Measurements from ENCODE around the gene DRD2. TPM values are rescaled to one million over a fixed set of nuclear protein-coding genes. Genes with fewer than 3 reads are reported as not detected.
A peak's percentile ranks its signal among the peaks of the same experiment; 100 is the strongest.

DRD2 gene
- total and polyA plus RNA-seq, 12 donors, result 0.01 to 0.09 TPM; not detected in 10

DNA sequence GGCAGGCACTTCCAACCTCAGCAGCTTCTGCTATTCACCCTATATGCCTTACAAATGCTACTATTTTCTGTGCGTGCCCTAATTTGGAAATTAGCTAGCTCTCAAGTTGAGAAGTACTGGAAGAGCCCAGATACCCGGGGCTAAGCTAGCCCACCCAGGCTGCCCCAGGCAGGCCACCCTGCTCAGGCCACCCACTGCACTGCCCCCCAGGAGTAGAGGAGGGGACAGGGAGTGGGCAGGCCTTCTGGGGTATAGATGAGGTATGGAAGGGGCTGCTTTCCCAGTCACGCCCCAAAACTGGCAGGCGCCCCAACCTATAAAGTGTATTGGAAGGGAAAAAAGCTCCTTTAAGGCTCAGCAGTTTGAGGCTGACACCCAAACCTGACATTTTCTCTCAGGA, 43.5 kb downstream of the DRD2 start:
- 85 to 91% methylated on average over 4 of the region's 4 CpGs for WGBS, 2 donors
- intact Hi-C loops (cut with DNase I), result no loop called here

DNA sequence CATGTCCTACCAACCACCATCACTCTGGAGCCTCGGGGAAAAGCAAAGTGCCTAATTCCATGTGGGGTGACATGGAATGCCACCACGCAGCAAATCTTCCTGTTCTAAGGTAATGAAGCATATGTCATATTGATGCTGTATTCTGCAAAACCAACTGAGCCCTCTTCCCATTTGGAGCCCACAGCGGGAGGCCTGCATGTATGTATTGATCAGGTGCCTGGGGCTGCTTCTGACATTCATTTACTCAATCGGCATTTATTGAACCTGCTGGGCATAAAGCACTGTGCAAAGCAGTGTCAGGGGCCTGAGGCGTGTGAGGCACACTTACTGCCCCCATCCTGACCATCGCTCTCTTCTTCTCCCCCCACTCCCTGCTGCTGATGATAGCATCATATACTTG, 48.5 kb downstream of the DRD2 start:
- TF ChIP-seq, protein P1, sequence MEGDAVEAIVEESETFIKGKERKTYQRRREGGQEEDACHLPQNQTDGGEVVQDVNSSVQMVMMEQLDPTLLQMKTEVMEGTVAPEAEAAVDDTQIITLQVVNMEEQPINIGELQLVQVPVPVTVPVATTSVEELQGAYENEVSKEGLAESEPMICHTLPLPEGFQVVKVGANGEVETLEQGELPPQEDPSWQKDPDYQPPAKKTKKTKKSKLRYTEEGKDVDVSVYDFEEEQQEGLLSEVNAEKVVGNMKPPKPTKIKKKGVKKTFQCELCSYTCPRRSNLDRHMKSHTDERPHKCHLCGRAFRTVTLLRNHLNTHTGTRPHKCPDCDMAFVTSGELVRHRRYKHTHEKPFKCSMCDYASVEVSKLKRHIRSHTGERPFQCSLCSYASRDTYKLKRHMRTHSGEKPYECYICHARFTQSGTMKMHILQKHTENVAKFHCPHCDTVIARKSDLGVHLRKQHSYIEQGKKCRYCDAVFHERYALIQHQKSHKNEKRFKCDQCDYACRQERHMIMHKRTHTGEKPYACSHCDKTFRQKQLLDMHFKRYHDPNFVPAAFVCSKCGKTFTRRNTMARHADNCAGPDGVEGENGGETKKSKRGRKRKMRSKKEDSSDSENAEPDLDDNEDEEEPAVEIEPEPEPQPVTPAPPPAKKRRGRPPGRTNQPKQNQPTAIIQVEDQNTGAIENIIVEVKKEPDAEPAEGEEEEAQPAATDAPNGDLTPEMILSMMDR (IDR thresholded peaks at IDR 0.05), result no peak
- no peaks in the 10 kb centered on the region for H3K4me1 ChIP-seq
- peaks cover 0 to 9% (median 0%) of the 10 kb centered on the region in 7 donors for H3K27me3 ChIP-seq
- no peak overlapping the region for H3K27ac ChIP-seq
- H3K4me3 ChIP-seq, result no peak overlapping the region
- DNase-seq (no peak), ATAC-seq (no peak)
- WGBS, 2 donors, result 90 to 92% methylated on average over 6 of the region's 6 CpGs
- intact Hi-C loops (cut with DNase I), result no loop called here
- H3K36me3 ChIP-seq, result no peaks in the 10 kb centered on the region
- H3K9me3 ChIP-seq, result no peaks in the 10 kb centered on the region

More for the DNA sequence above, 43.5 kb downstream of the DRD2 start:
- Histone ChIP-seq H3K4me3 (no peak overlapping the region), H3K36me3 (no peaks in the 10 kb centered on the region), H3K27me3 (peaks cover 0 to 5% (median 0%) of the 10 kb centered on the region in 7 donors), H3K27ac (no peak overlapping the region), H3K9me3 (no peaks in the 10 kb centered on the region), H3K4me1 (no peaks in the 10 kb centered on the region)
- ATAC-seq (no peak), DNase-seq (no peak)
- TF ChIP-seq, protein P1 (IDR thresholded peaks at IDR 0.05), result no peak

DNA sequence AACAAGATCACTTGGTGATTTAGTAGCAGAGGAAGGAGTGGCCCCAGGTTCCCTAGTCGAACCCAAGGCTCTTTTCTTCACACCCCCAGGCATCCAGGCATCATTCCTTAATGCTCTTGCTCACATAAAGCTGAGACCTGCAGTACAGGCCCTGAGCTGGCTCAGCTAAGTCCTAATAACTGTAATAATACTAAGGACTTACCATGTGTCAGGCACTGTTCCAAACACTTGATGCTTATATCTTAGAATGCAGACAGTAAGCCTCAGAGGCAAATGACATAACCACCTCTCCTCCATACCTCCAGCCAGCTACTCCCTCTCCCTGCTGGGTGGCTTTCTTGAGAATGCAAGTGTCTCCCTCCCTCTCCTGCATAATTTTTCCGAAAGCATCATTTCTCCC, 54.4 kb downstream of the DRD2 start:
- DNase-seq, result no peak
- no peak overlapping the region for H3K27ac ChIP-seq
- H3K27me3 ChIP-seq, result peaks cover 0 to 10% (median 0%) of the 10 kb centered on the region in 7 donors
- H3K4me3 ChIP-seq, result no peak overlapping the region
- H3K9me3 ChIP-seq, result no peaks in the 10 kb centered on the region
- TF ChIP-seq, protein P1 (IDR thresholded peaks at IDR 0.05), result no peak
- WGBS, 2 donors, result 38 to 52% methylated on average over 2 of the region's 2 CpGs
- no peaks in the 10 kb centered on the region for H3K4me1 ChIP-seq
- no peak for ATAC-seq
- H3K36me3 ChIP-seq, result no peaks in the 10 kb centered on the region
- intact Hi-C loops (cut with DNase I), result no loop called here

DNA sequence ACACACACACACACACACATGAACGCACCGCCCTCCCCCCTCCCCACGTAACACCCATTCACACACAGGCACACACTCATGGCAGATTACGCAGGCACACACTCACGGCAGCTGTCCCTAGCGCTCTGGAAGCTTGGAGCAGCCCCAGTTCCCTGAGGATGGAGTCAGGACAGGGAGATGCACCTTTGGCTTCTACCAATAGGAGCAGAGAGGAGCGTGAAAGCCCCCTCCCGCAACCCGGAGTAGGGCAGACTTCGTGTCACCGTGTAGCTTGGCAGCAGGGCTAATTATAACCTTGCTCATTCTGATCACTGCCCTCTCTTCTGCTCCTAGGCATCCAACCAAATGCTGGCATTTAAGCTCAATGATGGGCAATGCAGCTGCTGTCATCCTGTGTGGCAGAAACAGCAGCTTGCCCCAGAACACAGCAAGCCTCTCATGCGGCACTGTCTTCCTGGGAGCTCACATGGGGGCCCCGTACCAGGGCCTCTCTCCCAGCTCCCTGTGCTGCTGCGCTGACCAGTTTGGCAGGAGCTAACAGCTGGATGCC, 55.7 kb downstream of the DRD2 start:
- DNase-seq (no peak), ATAC-seq (peak in 3 of 8 donors; percentile 39 to 48 (median 41))
- TF ChIP-seq, protein P1 (IDR thresholded peaks at IDR 0.05), result no peak
- no peaks in the 10 kb centered on the region for H3K36me3 ChIP-seq
- no peak overlapping the region for H3K4me3 ChIP-seq
- H3K9me3 ChIP-seq, result no peaks in the 10 kb centered on the region
- no peak overlapping the region for H3K27ac ChIP-seq
- H3K27me3 ChIP-seq, result peaks cover 0 to 10% (median 0%) of the 10 kb centered on the region in 7 donors
- intact Hi-C loops (cut with DNase I), result no loop called here
- 68 to 73% methylated on average over 14 of the region's 14 CpGs for WGBS, 2 donors
- H3K4me1 ChIP-seq, result no peaks in the 10 kb centered on the region

Data from heart right ventricle (tissue), 16 donors.